WTC11 (cell line): ENCODE measurements around the gene ECM1. TPM values are rescaled to one million over a fixed set of nuclear protein-coding genes. Genes with fewer than 3 reads are reported as not detected.
A peak's percentile ranks its signal among the peaks of the same experiment; 100 is the strongest.

Experiments
- ATAC-seq: fragments of 200-7000 bp; cut with Tn5 transposase; 2 replicates; pipeline ENCODE4 v1.10.0; 2021; ENCODE audit warnings: mild to moderate bottlenecking, moderate library complexity
- CTCF ChIA-PET: fragments of 300-600 bp; sonication (Branson Sonifier 250); formaldehyde crosslinking; loops from one replicate; lab custom pipeline; 2021; ENCODE audit warnings: antibody characterized with exemption; lab: Charles Lee
- POLR2A ChIA-PET: fragments of 350-600 bp; sonication (Branson Sonifier 250); formaldehyde crosslinking; loops from one replicate; lab custom pipeline; 2021; ENCODE audit warnings: antibody characterized with exemption; lab: Charles Lee
- DNase-seq: peaks from one replicate; pipeline ENCODE4 v3.0.0; 2021; ENCODE audit warnings: low spot score
- H3K27ac Mint-ChIP-seq: 2 replicates; pipeline ENCODE4 v1.8.0; 2021; ENCODE audit warnings: mixed read lengths
- H3K27me3 Mint-ChIP-seq: 2 replicates; pipeline ENCODE4 v1.8.0; 2021; ENCODE audit warnings: low read depth, mild to moderate bottlenecking, moderate library complexity, mixed read lengths
- H3K36me3 Mint-ChIP-seq: 2 replicates; pipeline ENCODE4 v1.8.0; 2021; ENCODE audit warnings: mixed read lengths
- H3K4me1 Mint-ChIP-seq: 2 replicates; pipeline ENCODE4 v1.8.0; 2022; ENCODE audit warnings: mixed read lengths
- H3K4me3 Mint-ChIP-seq: 2 replicates; pipeline ENCODE4 v1.8.0; 2021; ENCODE audit warnings: mild to moderate bottlenecking, moderate library complexity, mixed read lengths
- H3K9me3 Mint-ChIP-seq: 2 replicates; pipeline ENCODE4 v1.8.0; 2021; ENCODE audit warnings: mixed read lengths
- ATF6 ChIP-seq: sonication (generic); formaldehyde crosslinking; IDR thresholded peaks from 2 replicates; pipeline ENCODE4 v1.8.1; 2023; ENCODE audit warnings: mild to moderate bottlenecking, missing genetic modification reagents
- CREB1 ChIP-seq: sonication (generic); formaldehyde crosslinking; IDR thresholded peaks from 2 replicates; pipeline ENCODE4 v1.8.0; 2023; ENCODE audit warnings: mild to moderate bottlenecking, missing genetic modification reagents
- CTCF ChIP-seq: fragments of 200-600 bp; IDR thresholded peaks from 2 replicates; pipeline ENCODE4 v1.8.0; 2022; ENCODE audit warnings: antibody characterized with exemption
- E2F1 ChIP-seq: sonication (generic); formaldehyde crosslinking; IDR thresholded peaks from 2 replicates; pipeline ENCODE4 v1.8.0; 2022; ENCODE audit warnings: mild to moderate bottlenecking, missing genetic modification reagents
- ERG ChIP-seq: fragments of 250-450 bp; sonication (Bioruptor Pico); IDR thresholded peaks from 2 replicates; pipeline ENCODE4 v1.8.0; 2021; ENCODE audit warnings: mild to moderate bottlenecking
- ETV6 ChIP-seq: sonication (generic); formaldehyde crosslinking; IDR thresholded peaks from 2 replicates; pipeline ENCODE4 v1.8.1; 2022; ENCODE audit warnings: mild to moderate bottlenecking, missing genetic modification reagents
- FOXP1 ChIP-seq: sonication (generic); formaldehyde crosslinking; IDR thresholded peaks from 2 replicates; pipeline ENCODE4 v1.8.0; 2022; ENCODE audit warnings: missing genetic modification reagents, mild to moderate bottlenecking, moderate library complexity, borderline replicate concordance
- HMGA2 ChIP-seq: fragments of 250-450 bp; sonication (Bioruptor Pico); IDR thresholded peaks from 2 replicates; pipeline ENCODE4 v1.4.0; 2021; ENCODE audit warnings: mild to moderate bottlenecking, moderate library complexity
- JUN ChIP-seq: sonication (generic); formaldehyde crosslinking; IDR thresholded peaks from 2 replicates; pipeline ENCODE4 v1.8.0; 2023; ENCODE audit warnings: mild to moderate bottlenecking, missing genetic modification reagents
- MXD4 ChIP-seq: fragments of 250-450 bp; sonication (Bioruptor Pico); IDR thresholded peaks from 2 replicates; pipeline ENCODE4 v1.8.0; 2021; ENCODE audit warnings: mild to moderate bottlenecking, moderate library complexity, borderline replicate concordance
- NFATC4 ChIP-seq: fragments of 250-450 bp; sonication (Bioruptor Pico); IDR thresholded peaks from 2 replicates; pipeline ENCODE4 v1.9.0; 2021; ENCODE audit warnings: mild to moderate bottlenecking
- NFE2L1 ChIP-seq: sonication (generic); formaldehyde crosslinking; IDR thresholded peaks from 2 replicates; pipeline ENCODE4 v1.8.1; 2023; ENCODE audit warnings: missing genetic modification reagents
- NR1H2 ChIP-seq: sonication (generic); formaldehyde crosslinking; IDR thresholded peaks from 2 replicates; pipeline ENCODE4 v1.9.0; 2021; ENCODE audit warnings: mild to moderate bottlenecking, moderate library complexity, missing genetic modification reagents
- RORB ChIP-seq: fragments of 250-450 bp; sonication (Bioruptor Pico); IDR thresholded peaks from 2 replicates; pipeline ENCODE4 v1.9.0; 2021; ENCODE audit warnings: mild to moderate bottlenecking
- SOX15 ChIP-seq: fragments of 250-450 bp; sonication (Bioruptor Pico); IDR thresholded peaks from 2 replicates; pipeline ENCODE4 v1.9.0; 2021; ENCODE audit warnings: mild to moderate bottlenecking
- STAT6 ChIP-seq: sonication (generic); formaldehyde crosslinking; conservative IDR thresholded peaks from 2 replicates; pipeline ENCODE4 v1.8.1; 2023; ENCODE audit warnings: mild to moderate bottlenecking, low read depth, missing genetic modification reagents, moderate library complexity
- ZMAT4 ChIP-seq: fragments of 250-450 bp; sonication (Bioruptor Pico); IDR thresholded peaks from 2 replicates; pipeline ENCODE4 v1.9.0; 2021; ENCODE audit warnings: mild to moderate bottlenecking
- ZNF121 ChIP-seq: sonication (generic); formaldehyde crosslinking; IDR thresholded peaks from 2 replicates; pipeline ENCODE4 v1.8.0; 2023; ENCODE audit warnings: missing genetic modification reagents
- ZNF263 ChIP-seq: sonication (generic); formaldehyde crosslinking; IDR thresholded peaks from 2 replicates; pipeline ENCODE4 v1.8.1; 2022; ENCODE audit warnings: low read depth, mild to moderate bottlenecking, moderate library complexity, missing genetic modification reagents
- ZNF425 ChIP-seq: fragments of 250-450 bp; sonication (Bioruptor Pico); conservative IDR thresholded peaks from 2 replicates; pipeline ENCODE4 v1.9.0; 2021; ENCODE audit warnings: mild to moderate bottlenecking
- ZSCAN18 ChIP-seq: fragments of 250-450 bp; sonication (Bioruptor Pico); IDR thresholded peaks from 2 replicates; pipeline ENCODE4 v2.1.2; 2022; ENCODE audit warnings: mild to moderate bottlenecking, moderate library complexity
- total RNA-seq: library from RNA; stranded (reverse); gene quantifications from 3 replicates; pipeline ENCODE4 v1.2.3, GENCODE V29; 2021

The ECM1 gene
- total RNA-seq, 1 experiment from 2014 or later, result 1.6 TPM

GRCh38 chr1:150561974-150562445 is 54.1 kb downstream of the ECM1 start (continued):
- TF ChIP-seq JUN (no peak), E2F1 (CRISPR knock-in tag) (0 out of 2 replicates have a peak, but pooled peaks have one; percentile 7), NR1H2 (CRISPR knock-in tag) (no peak)

GRCh38 chr1:150562446-150563339 is 54.8 kb downstream of the ECM1 start:
- no peaks in the 10 kb centered on the region for H3K36me3 Mint-ChIP-seq
- CTCF ChIA-PET, result interaction anchor here (0.5 to 7.9 kb wide), 13 partner anchors 8 to 185 kb away, joined by 3 to 144 read pairs (median 10); partner anchors contain the start of genes ADAMTSL4, ENSA, FALEC and MCL1
- ATAC-seq, result peak; percentile 3
- no peaks in the 10 kb centered on the region for H3K9me3 Mint-ChIP-seq
- H3K27ac Mint-ChIP-seq, result peak overlapping the region; percentile 98
- peak; percentile 44 for DNase-seq
- peak overlapping the region; percentile 92 for H3K4me3 Mint-ChIP-seq
- H3K27me3 Mint-ChIP-seq, result no peaks in the 10 kb centered on the region
- H3K4me1 Mint-ChIP-seq, result peaks cover 59% of the 10 kb centered on the region
- POLR2A ChIA-PET, result interaction anchor here (0.6 to 6.4 kb wide), 12 partner anchors 8 to 414 kb away, joined by 3 to 188 read pairs (median 4); partner anchors contain the start of genes ENSA, GOLPH3L, MCL1 and RPRD2
- TF ChIP-seq ZNF263 (CRISPR knock-in tag) (no peak), ZNF121 (no peak), STAT6 (CRISPR knock-in tag) (no peak), CTCF (no peak), HMGA2 (CRISPR knock-in tag) (no peak), NFE2L1 (CRISPR knock-in tag) (no peak), FOXP1 (CRISPR knock-in tag) (no peak), NFATC4 (no peak), ZNF425 (CRISPR knock-in tag) (no peak), CREB1 (CRISPR knock-in tag) (no peak), ERG (CRISPR knock-in tag) (no peak), MXD4 (no peak), SOX15 (no peak), ATF6 (CRISPR knock-in tag) (no peak), NR1H2 (CRISPR knock-in tag) (no peak), RORB (CRISPR knock-in tag) (no peak), ZSCAN18 (CRISPR knock-in tag) (no peak), ZMAT4 (CRISPR knock-in tag) (no peak), ETV6 (CRISPR knock-in tag) (no peak)
